HepG2 (cell line): ENCODE results near the gene CPNE2. TPM values are rescaled to one million over a fixed set of nuclear protein-coding genes. Genes with fewer than 3 reads are reported as not detected.

ENCODE experiments used
- ARHGAP35 ChIP-seq: sonication (generic); formaldehyde crosslinking; IDR thresholded peaks from 2 replicates; pipeline ENCODE4 v1.9.0; 2022; ENCODE audit warnings: mild to moderate bottlenecking, inconsistent platforms, moderate library complexity, missing genetic modification reagents, borderline replicate concordance
- ATF1 ChIP-seq: IDR thresholded peaks from 2 replicates; pipeline ENCODE4 v1.6.1; 2016; ENCODE audit warnings: mild to moderate bottlenecking, control low read depth
- DPF2 ChIP-seq: sonication (generic); formaldehyde crosslinking; IDR thresholded peaks from 2 replicates; pipeline ENCODE4 v1.4.0; 2020; ENCODE audit warnings: mild to moderate bottlenecking, low read depth, missing genetic modification reagents, borderline replicate concordance
- EED ChIP-seq: sonication (generic); formaldehyde crosslinking; IDR thresholded peaks from 2 replicates; pipeline ENCODE4 v1.5.0; 2020; ENCODE audit warnings: mild to moderate bottlenecking, missing genetic modification reagents
- ELF3 ChIP-seq: IDR thresholded peaks from 2 replicates; pipeline ENCODE4 v1.6.1; 2016; ENCODE audit warnings: missing genetic modification reagents, missing compliant biosample characterization
- HNF4A ChIP-seq: sonication (generic); formaldehyde crosslinking; IDR thresholded peaks from 2 replicates; pipeline ENCODE4 v1.4.0; 2020; ENCODE audit warnings: missing genetic modification reagents
- PRDM10 ChIP-seq: sonication (generic); formaldehyde crosslinking; IDR thresholded peaks from 2 replicates; pipeline ENCODE4 v1.4.0; 2020; ENCODE audit warnings: low read depth, missing genetic modification reagents
- SSRP1 ChIP-seq: IDR thresholded peaks from 2 replicates; pipeline ENCODE4 v1.6.1; 2016; ENCODE audit warnings: control low read depth
- TBX2 ChIP-seq: sonication (generic); formaldehyde crosslinking; IDR thresholded peaks from 2 replicates; pipeline ENCODE4 v1.5.0; 2020; ENCODE audit warnings: missing genetic modification reagents, mild to moderate bottlenecking, borderline replicate concordance
- TEAD3 ChIP-seq: optimal IDR thresholded peaks from 2 replicates; pipeline ENCODE3; 2016; ENCODE audit warnings: borderline replicate concordance
- YEATS2 ChIP-seq: sonication (generic); formaldehyde crosslinking; IDR thresholded peaks from 2 replicates; pipeline ENCODE4 v1.4.0; 2020; ENCODE audit warnings: missing genetic modification reagents, borderline replicate concordance
- YEATS4 ChIP-seq: sonication (generic); formaldehyde crosslinking; IDR thresholded peaks from 2 replicates; pipeline ENCODE4 v1.4.0; 2020; ENCODE audit warnings: missing genetic modification reagents, borderline replicate concordance
- YY1 ChIP-seq: IDR thresholded peaks from 2 replicates; pipeline ENCODE4 v1.6.1; 2011; ENCODE audit warnings: low read length, low read depth, moderate library complexity, mild to moderate bottlenecking; ENCODE audit not compliant: insufficient read depth, insufficient replicate concordance
- ZMYM2 ChIP-seq: sonication (generic); formaldehyde crosslinking; IDR thresholded peaks from 2 replicates; pipeline ENCODE4 v1.8.0; 2022; ENCODE audit warnings: mild to moderate bottlenecking, missing genetic modification reagents
- ZNF205 ChIP-seq: IDR thresholded peaks from 2 replicates; pipeline ENCODE4 v1.6.1; 2018; ENCODE audit warnings: missing biosample characterization, missing genetic modification reagents
- ZNF441 ChIP-seq: sonication (generic); formaldehyde crosslinking; IDR thresholded peaks from 2 replicates; pipeline ENCODE4 v1.7.0; 2021; ENCODE audit warnings: missing genetic modification reagents, borderline replicate concordance
- ZNF678 ChIP-seq: sonication (generic); formaldehyde crosslinking; IDR thresholded peaks from 2 replicates; pipeline ENCODE4 v1.4.0; 2020; ENCODE audit warnings: mild to moderate bottlenecking, missing genetic modification reagents
- ZNF710 ChIP-seq: sonication (generic); formaldehyde crosslinking; IDR thresholded peaks from 2 replicates; pipeline ENCODE4 v1.5.0; 2020; ENCODE audit warnings: mild to moderate bottlenecking, missing genetic modification reagents, borderline replicate concordance
- ZSCAN21 ChIP-seq: sonication (generic); formaldehyde crosslinking; IDR thresholded peaks from 2 replicates; pipeline ENCODE4 v1.8.0; 2022; ENCODE audit warnings: mild to moderate bottlenecking, missing genetic modification reagents, moderate library complexity, borderline replicate concordance
- polyA plus RNA-seq, 8 experiments: library from polyadenylated mRNA; depleted of rRNA in 3 of 8; stranded (reverse) in 7 of 8; unstranded in 1 of 8; fragments of >200 nt; fragmentation: Illumina TruSeq in 4 of 8; extraction: Trizol in 4 of 8; gene quantifications; 2 replicates each; pipeline versions ENCODE4 v1.2.1 to v1.2.3, GENCODE V29; 2011 to 2016; ENCODE audit warnings: low read depth in 4 of 8, missing spikeins in 1 of 8, mixed read lengths in 1 of 8; ENCODE audit not compliant: insufficient read depth in 1 of 8
- total RNA-seq, 5 experiments: library from RNA; depleted of rRNA; stranded (reverse); fragments of >200 nt; fragmentation: Illumina TruSeq; extraction: Trizol; gene quantifications; 2 replicates each; pipeline ENCODE4 v1.2.3, GENCODE V29; 2016; ENCODE audit warnings: low read depth in 1 of 5

Gene CPNE2
- total and polyA plus RNA-seq, 2 of the 13 experiments (the other 11 are each of a cell fraction or from before 2014, with no cell fraction given): 10.6 to 23.3 TPM

GRCh38 chr16:57186872-57187854 is 94.8 kb downstream of the CPNE2 start (continued):
- TF ChIP-seq ZNF441 (CRISPR knock-in tag): no peak
- TF ChIP-seq YEATS4 (CRISPR knock-in tag): peak; percentile 36; the same call in 1 of the 2 replicates
- 0 out of 2 replicates have a peak, but pooled peaks have one; percentile 13 for TF ChIP-seq ATF1 (CRISPR knock-in tag)
- no peak; the same call in 1 of the 2 replicates for TF ChIP-seq ZNF710 (CRISPR knock-in tag)
- TF ChIP-seq ELF3 (CRISPR knock-in tag): peak; percentile 51; the same call in 1 of the 2 replicates
- peak; percentile 73 for TF ChIP-seq HNF4A (CRISPR knock-in tag)
- no peak for TF ChIP-seq ZNF678 (CRISPR knock-in tag)
- TF ChIP-seq YY1: peak; percentile 55
- no peak for TF ChIP-seq ARHGAP35 (CRISPR knock-in tag)
- peak; percentile 45; the same call in 1 of the 2 replicates for TF ChIP-seq TBX2 (CRISPR knock-in tag)
- peak; percentile 47 for TF ChIP-seq TEAD3 (CRISPR knock-in tag)
- TF ChIP-seq DPF2 (CRISPR knock-in tag): no peak
- 0 out of 2 replicates have a peak, but pooled peaks have one; percentile 5 for TF ChIP-seq SSRP1 (CRISPR knock-in tag)
- TF ChIP-seq YEATS2 (CRISPR knock-in tag): 0 out of 2 replicates have a peak, but pooled peaks have one; percentile 24
- peak; percentile 61; the same call in 1 of the 2 replicates for TF ChIP-seq PRDM10
- no peak for TF ChIP-seq ZMYM2 (CRISPR knock-in tag)
- TF ChIP-seq ZSCAN21 (CRISPR knock-in tag): peak; percentile 59; the same call in 1 of the 2 replicates
- peak; percentile 62; the same call in 1 of the 2 replicates for TF ChIP-seq ZNF205 (CRISPR knock-in tag)
- TF ChIP-seq EED: peak; percentile 60; the same call in 1 of the 2 replicates
